NCI-H510A treated with DMSO at 0.1 percent for 48 hours (cell line): ENCODE data around the gene OSBPL7.

ENCODE experiments used
- DNase-seq: peaks from one replicate; lab custom pipeline; 2025; lab: John Stamatoyannopoulos, UW

OSBPL7 gene

GRCh38 chr17:47847341-47848197 is 26.0 kb upstream of the OSBPL7 start:
- no peak for DNase-seq

- DNase-seq: no peak
These were observed 25.2 kb upstream of the OSBPL7 start for GRCh38 chr17:47846716-47847340.

- no peak for DNase-seq
These were observed 24.1 kb upstream of the OSBPL7 start for GRCh38 chr17:47845716-47846075.

GRCh38 chr17:47844814-47845715 is 23.5 kb upstream of the OSBPL7 start:
- no peak for DNase-seq

- no peak for DNase-seq
These were observed 22.6 kb upstream of the OSBPL7 start for GRCh38 chr17:47844227-47844626.

GRCh38 chr17:47843391-47843730 is 21.8 kb upstream of the OSBPL7 start:
- DNase-seq: no peak

GRCh38 chr17:47841488-47842291 is 20.1 kb upstream of the OSBPL7 start:
- no peak for DNase-seq

- DNase-seq: peak; percentile 96
These were observed 19.3 kb upstream of the OSBPL7 start, which contains the start of gene SCRN2 for GRCh38 chr17:47840742-47841487. Gene SCRN2, minus strand, starts transcription at chr17:47841273. Its CDS starts 430 bp downstream, at chr17:47840843.

GRCh38 chr17:47840001-47840741 is 18.6 kb upstream of the OSBPL7 start:
- DNase-seq: no peak

- DNase-seq: no peak
These were observed 17.5 kb upstream of the OSBPL7 start for GRCh38 chr17:47839071-47839470.

- DNase-seq: no peak
These were observed 17.0 kb upstream of the OSBPL7 start for GRCh38 chr17:47838636-47839035.

GRCh38 chr17:47837401-47838039 is 15.9 kb upstream of the OSBPL7 start:
- no peak for DNase-seq

- DNase-seq: no peak
These were observed 15.0 kb upstream of the OSBPL7 start for GRCh38 chr17:47836601-47837000.

- DNase-seq: no peak
These were observed 13.2 kb upstream of the OSBPL7 start for GRCh38 chr17:47834756-47835155.

GRCh38 chr17:47831934-47832327 is 10.3 kb upstream of the OSBPL7 start:
- no peak for DNase-seq

GRCh38 chr17:47831003-47831933 is 9.7 kb upstream of the OSBPL7 start, which contains the start of the genes LRRC46 and MRPL10:
Gene LRRC46, plus strand, starts transcription at chr17:47831670. Its CDS starts 320 bp downstream, at chr17:47831990.
Gene MRPL10, minus strand, starts transcription at chr17:47831541. Its CDS starts 30 bp downstream, at chr17:47831511.
- DNase-seq: peak; percentile 99

GRCh38 chr17:47830396-47831002 is 8.9 kb upstream of the OSBPL7 start:
- DNase-seq: no peak

- DNase-seq: no peak
These were observed 8.3 kb upstream of the OSBPL7 start for GRCh38 chr17:47829870-47830269.
